ENCODE measurements around the gene CPLX1. TPM values are rescaled to one million over a fixed set of nuclear protein-coding genes. Genes with fewer than 3 reads are reported as not detected.

CPLX1 gene
- total RNA-seq, 1 experiment from 2014 or later: 3.5 TPM

DNA sequence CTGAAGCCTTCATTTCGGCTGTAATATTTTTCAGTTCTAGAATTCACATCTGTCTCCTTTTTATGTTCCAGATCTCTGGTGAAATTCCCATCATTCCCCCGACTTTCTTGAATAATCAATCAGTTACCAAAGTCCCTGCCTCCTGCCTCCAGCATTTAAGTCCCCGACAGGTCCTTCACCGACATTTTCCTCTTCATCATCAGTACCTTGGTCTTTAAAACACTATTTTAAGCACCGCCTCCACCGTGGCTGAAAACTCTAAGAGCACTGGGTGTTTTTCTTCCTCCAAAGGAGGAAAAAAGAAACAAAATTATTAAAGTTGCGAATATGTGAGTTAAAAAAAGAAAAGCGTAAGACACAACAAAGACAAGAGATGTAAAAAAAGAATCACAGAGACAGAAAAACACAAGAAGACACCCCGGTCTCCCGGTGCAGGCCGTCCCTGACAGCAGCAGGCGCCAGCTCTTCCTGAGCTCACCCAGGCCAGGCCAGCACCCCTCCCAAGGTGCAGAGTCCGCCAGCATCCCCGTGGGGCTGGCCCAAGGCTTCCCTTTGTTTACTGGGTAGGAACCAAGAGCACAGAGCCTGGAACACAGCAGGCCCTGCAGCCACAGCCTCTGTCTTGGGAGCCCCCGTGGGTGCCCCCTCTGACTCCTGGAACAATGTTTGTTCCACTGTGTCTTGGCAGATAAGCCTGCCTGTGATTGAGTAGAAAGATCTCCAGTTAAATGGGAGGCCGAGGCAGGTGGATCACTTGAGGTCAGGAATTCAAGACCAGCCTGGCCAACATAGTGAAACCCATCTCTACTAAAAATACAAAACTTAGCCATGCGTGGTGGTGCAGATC is 49.3 kb upstream of the CPLX1 start:
- ChIA-PET CTCF (no interaction called here), POLR2A (no interaction called here)
- TF ChIP-seq NFE2L1 (CRISPR knock-in tag; IDR thresholded peaks at IDR 0.05) (no peak), TEAD1 (CRISPR knock-in tag; IDR thresholded peaks at IDR 0.05) (no peak), ZNF317 (CRISPR knock-in tag; IDR thresholded peaks at IDR 0.05; ENCODE audit: borderline replicate concordance, low read depth) (no peak), ZNF263 (CRISPR knock-in tag; IDR thresholded peaks at IDR 0.05; ENCODE audit: low read depth) (no peak), OVOL2 (CRISPR knock-in tag; IDR thresholded peaks at IDR 0.05; ENCODE audit: borderline replicate concordance) (no peak), ETV6 (CRISPR knock-in tag; IDR thresholded peaks at IDR 0.05) (no peak), ZNF396 (CRISPR knock-in tag; IDR thresholded peaks at IDR 0.05; ENCODE audit: borderline replicate concordance) (no peak)
- TF ChIP-seq, protein P1, sequence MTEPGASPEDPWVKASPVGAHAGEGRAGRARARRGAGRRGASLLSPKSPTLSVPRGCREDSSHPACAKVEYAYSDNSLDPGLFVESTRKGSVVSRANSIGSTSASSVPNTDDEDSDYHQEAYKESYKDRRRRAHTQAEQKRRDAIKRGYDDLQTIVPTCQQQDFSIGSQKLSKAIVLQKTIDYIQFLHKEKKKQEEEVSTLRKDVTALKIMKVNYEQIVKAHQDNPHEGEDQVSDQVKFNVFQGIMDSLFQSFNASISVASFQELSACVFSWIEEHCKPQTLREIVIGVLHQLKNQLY (CRISPR knock-in tag; IDR thresholded peaks at IDR 0.05): no peak
- TF ChIP-seq, protein P2, sequence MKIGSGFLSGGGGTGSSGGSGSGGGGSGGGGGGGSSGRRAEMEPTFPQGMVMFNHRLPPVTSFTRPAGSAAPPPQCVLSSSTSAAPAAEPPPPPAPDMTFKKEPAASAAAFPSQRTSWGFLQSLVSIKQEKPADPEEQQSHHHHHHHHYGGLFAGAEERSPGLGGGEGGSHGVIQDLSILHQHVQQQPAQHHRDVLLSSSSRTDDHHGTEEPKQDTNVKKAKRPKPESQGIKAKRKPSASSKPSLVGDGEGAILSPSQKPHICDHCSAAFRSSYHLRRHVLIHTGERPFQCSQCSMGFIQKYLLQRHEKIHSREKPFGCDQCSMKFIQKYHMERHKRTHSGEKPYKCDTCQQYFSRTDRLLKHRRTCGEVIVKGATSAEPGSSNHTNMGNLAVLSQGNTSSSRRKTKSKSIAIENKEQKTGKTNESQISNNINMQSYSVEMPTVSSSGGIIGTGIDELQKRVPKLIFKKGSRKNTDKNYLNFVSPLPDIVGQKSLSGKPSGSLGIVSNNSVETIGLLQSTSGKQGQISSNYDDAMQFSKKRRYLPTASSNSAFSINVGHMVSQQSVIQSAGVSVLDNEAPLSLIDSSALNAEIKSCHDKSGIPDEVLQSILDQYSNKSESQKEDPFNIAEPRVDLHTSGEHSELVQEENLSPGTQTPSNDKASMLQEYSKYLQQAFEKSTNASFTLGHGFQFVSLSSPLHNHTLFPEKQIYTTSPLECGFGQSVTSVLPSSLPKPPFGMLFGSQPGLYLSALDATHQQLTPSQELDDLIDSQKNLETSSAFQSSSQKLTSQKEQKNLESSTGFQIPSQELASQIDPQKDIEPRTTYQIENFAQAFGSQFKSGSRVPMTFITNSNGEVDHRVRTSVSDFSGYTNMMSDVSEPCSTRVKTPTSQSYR (CRISPR knock-in tag; IDR thresholded peaks at IDR 0.05): no peak
- TF ChIP-seq, protein P3, sequence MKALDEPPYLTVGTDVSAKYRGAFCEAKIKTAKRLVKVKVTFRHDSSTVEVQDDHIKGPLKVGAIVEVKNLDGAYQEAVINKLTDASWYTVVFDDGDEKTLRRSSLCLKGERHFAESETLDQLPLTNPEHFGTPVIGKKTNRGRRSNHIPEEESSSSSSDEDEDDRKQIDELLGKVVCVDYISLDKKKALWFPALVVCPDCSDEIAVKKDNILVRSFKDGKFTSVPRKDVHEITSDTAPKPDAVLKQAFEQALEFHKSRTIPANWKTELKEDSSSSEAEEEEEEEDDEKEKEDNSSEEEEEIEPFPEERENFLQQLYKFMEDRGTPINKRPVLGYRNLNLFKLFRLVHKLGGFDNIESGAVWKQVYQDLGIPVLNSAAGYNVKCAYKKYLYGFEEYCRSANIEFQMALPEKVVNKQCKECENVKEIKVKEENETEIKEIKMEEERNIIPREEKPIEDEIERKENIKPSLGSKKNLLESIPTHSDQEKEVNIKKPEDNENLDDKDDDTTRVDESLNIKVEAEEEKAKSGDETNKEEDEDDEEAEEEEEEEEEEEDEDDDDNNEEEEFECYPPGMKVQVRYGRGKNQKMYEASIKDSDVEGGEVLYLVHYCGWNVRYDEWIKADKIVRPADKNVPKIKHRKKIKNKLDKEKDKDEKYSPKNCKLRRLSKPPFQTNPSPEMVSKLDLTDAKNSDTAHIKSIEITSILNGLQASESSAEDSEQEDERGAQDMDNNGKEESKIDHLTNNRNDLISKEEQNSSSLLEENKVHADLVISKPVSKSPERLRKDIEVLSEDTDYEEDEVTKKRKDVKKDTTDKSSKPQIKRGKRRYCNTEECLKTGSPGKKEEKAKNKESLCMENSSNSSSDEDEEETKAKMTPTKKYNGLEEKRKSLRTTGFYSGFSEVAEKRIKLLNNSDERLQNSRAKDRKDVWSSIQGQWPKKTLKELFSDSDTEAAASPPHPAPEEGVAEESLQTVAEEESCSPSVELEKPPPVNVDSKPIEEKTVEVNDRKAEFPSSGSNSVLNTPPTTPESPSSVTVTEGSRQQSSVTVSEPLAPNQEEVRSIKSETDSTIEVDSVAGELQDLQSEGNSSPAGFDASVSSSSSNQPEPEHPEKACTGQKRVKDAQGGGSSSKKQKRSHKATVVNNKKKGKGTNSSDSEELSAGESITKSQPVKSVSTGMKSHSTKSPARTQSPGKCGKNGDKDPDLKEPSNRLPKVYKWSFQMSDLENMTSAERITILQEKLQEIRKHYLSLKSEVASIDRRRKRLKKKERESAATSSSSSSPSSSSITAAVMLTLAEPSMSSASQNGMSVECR (CRISPR knock-in tag; IDR thresholded peaks at IDR 0.05; ENCODE audit: borderline replicate concordance): no peak
- Mint-ChIP-seq H3K36me3 (peaks cover 25% of the 10 kb centered on the region), H3K4me3 (no peak overlapping the region), H3K27me3 (ENCODE audit: low read depth) (no peaks in the 10 kb centered on the region), H3K27ac (no peak overlapping the region; the same call in 1 of the 2 replicates), H3K9me3 (no peaks in the 10 kb centered on the region), H3K4me1 (no peaks in the 10 kb centered on the region)
- ATAC-seq (no peak), DNase-seq (ENCODE audit: low spot score) (no peak)

DNA sequence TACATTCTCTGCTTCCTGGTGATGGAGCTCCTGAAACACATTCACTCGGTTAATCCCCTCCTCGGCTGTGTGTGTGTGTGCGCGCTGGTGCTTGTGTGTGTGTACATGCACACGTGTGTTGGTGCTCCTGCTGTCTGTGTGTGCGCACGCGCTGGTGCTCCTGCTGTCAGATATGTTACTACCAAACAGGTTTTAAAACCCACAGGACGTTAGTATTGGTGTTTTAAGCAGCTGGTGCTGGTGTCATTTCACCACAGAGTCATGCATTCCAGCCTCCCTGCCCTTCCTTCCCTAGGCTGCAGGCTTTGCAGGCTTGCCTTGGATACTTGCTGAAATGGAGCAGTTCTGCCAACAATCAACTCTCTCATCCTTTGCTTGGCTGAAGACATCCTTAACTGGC is 48.1 kb upstream of the CPLX1 start:
- ChIA-PET CTCF (no interaction called here), POLR2A (no interaction called here)
- H3K27ac Mint-ChIP-seq: no peak overlapping the region
- H3K9me3 Mint-ChIP-seq: peaks cover 11% of the 10 kb centered on the region
- H3K36me3 Mint-ChIP-seq: peaks cover 30% of the 10 kb centered on the region
- TF ChIP-seq ZNF671 (CRISPR knock-in tag; IDR thresholded peaks at IDR 0.05) (no peak), SMAD3 (CRISPR knock-in tag; IDR thresholded peaks at IDR 0.05; ENCODE audit: borderline replicate concordance) (no peak), ZNF396 (CRISPR knock-in tag; IDR thresholded peaks at IDR 0.05; ENCODE audit: borderline replicate concordance) (no peak), ZNF416 (CRISPR knock-in tag; IDR thresholded peaks at IDR 0.05) (no peak)
- TF ChIP-seq, protein P4, sequence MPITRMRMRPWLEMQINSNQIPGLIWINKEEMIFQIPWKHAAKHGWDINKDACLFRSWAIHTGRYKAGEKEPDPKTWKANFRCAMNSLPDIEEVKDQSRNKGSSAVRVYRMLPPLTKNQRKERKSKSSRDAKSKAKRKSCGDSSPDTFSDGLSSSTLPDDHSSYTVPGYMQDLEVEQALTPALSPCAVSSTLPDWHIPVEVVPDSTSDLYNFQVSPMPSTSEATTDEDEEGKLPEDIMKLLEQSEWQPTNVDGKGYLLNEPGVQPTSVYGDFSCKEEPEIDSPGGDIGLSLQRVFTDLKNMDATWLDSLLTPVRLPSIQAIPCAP (CRISPR knock-in tag; IDR thresholded peaks at IDR 0.05): no peak
- TF ChIP-seq, protein P5, sequence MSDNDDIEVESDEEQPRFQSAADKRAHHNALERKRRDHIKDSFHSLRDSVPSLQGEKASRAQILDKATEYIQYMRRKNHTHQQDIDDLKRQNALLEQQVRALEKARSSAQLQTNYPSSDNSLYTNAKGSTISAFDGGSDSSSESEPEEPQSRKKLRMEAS (CRISPR knock-in tag; IDR thresholded peaks at IDR 0.05): no peak
- TF ChIP-seq, protein P6, sequence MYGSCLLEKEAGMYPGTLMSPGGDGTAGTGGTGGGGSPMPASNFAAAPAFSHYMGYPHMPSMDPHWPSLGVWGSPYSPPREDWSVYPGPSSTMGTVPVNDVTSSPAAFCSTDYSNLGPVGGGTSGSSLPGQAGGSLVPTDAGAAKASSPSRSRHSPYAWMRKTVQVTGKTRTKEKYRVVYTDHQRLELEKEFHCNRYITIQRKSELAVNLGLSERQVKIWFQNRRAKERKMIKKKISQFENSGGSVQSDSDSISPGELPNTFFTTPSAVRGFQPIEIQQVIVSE (CRISPR knock-in tag; IDR thresholded peaks at IDR 0.05; ENCODE audit: borderline replicate concordance): no peak
- TF ChIP-seq, protein P7, sequence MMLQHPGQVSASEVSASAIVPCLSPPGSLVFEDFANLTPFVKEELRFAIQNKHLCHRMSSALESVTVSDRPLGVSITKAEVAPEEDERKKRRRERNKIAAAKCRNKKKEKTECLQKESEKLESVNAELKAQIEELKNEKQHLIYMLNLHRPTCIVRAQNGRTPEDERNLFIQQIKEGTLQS (CRISPR knock-in tag; conservative IDR thresholded peaks at IDR 0.05): no peak
- TF ChIP-seq, protein P8, sequence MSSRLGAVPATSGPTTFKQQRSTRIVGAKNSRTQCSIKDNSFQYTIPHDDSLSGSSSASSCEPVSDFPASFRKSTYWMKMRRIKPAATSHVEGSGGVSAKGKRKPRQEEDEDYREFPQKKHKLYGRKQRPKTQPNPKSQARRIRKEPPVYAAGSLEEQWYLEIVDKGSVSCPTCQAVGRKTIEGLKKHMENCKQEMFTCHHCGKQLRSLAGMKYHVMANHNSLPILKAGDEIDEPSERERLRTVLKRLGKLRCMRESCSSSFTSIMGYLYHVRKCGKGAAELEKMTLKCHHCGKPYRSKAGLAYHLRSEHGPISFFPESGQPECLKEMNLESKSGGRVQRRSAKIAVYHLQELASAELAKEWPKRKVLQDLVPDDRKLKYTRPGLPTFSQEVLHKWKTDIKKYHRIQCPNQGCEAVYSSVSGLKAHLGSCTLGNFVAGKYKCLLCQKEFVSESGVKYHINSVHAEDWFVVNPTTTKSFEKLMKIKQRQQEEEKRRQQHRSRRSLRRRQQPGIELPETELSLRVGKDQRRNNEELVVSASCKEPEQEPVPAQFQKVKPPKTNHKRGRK (CRISPR knock-in tag; IDR thresholded peaks at IDR 0.05; ENCODE audit: borderline replicate concordance): no peak
- H3K27me3 Mint-ChIP-seq (ENCODE audit: low read depth): no peaks in the 10 kb centered on the region
- DNase-seq (ENCODE audit: low spot score): no peak
- H3K4me1 Mint-ChIP-seq: no peaks in the 10 kb centered on the region
- H3K4me3 Mint-ChIP-seq: no peak overlapping the region
- no peak for ATAC-seq
